Lower leg skin (tissue), 3 donors: Measurements from ENCODE around the gene DKC1.

Source experiments
- CTCF ChIP-seq, 3 donors: fragments of 450-650 bp; IDR thresholded peaks; one replicate each; pipeline ENCODE4 v1.5.1; 2016; ENCODE audit warnings: antibody characterized with exemption in 3 of 3, mild to moderate bottlenecking in 3 of 3, moderate library complexity in 2 of 3
- POLR2A ChIP-seq, 2 donors: fragments of 450-650 bp; IDR thresholded peaks; one replicate each; pipeline ENCODE4 v1.6.1; 2016 to 2017; ENCODE audit warnings: antibody characterized with exemption in 2 of 2, mild to moderate bottlenecking in 1 of 2, moderate library complexity in 1 of 2

GRCh38 chrX:154729439-154729838, 33.2 kb upstream of the DKC1 start:
- TF ChIP-seq CTCF (IDR thresholded peaks at IDR 0.05) (no peak), POLR2A (IDR thresholded peaks at IDR 0.05) (no peak)
